HG02852 (cell line): ENCODE measurements around the gene RACGAP1.
"Not testable (repeated sequence)": the region's sequence is repeated elsewhere in the genome, so short reads cannot be mapped to it uniquely, and the experiment has no call there.

Experiments used
- ATAC-seq: cut with Tn5 transposase; IDR thresholded peaks from one replicate; pipeline ENCODE4 v1.9.1; 2021; ENCODE audit warnings: mild to moderate bottlenecking, moderate library complexity; ENCODE audit not compliant: unreplicated experiment

The RACGAP1 gene

DNA sequence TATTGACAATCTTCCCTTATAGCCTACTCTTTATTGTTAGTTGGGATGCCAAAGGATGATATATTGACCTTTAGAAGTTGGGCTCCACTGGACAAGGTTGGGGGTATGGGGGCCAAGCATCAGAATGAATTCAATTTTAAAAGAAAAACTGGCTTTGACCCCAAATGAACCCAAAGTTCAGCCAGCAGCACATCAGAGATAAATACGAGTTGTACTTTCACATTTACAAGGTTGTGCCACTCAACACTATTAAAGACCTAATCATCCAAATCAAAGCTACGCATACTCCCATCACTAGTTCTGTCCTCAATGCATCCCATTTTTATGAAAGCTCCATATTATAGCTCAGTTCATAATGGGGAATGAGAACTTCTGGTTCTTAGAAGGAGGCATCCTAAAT is 35.9 kb downstream of the RACGAP1 start:
- ATAC-seq = not testable (repeated sequence)

DNA sequence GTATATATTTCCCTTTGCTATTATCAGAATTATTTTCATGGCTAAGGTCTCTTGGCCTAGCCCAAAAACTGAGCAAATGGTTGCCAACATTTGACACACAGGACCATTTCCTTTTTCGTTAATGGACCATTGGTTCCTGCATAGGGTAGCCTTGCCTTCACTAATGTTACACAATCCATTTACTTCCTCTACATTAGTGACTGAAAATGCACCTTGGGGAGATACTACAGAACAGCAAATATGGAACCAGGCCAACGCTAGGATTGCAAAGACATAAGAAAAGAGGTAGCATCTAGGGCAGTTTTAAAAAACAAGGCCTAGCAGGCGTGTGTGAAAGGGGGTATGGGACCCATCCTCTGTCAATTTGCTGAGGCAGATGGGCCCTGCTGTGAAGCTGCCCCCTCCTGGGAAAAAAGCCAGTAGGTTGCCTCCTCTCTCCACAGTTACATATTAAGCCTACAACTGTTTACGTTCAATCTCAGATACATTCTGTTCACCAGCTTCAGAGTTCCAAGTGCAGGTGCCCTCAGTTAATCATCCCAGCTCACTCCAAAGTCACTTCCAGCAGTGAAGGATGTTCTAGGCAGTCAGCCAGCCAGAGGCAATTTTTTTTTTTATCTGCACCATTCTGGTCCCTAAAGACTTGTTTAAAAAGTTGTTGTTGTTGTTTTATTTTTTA is 37.5 kb downstream of the RACGAP1 start:
- no peak for ATAC-seq

DNA sequence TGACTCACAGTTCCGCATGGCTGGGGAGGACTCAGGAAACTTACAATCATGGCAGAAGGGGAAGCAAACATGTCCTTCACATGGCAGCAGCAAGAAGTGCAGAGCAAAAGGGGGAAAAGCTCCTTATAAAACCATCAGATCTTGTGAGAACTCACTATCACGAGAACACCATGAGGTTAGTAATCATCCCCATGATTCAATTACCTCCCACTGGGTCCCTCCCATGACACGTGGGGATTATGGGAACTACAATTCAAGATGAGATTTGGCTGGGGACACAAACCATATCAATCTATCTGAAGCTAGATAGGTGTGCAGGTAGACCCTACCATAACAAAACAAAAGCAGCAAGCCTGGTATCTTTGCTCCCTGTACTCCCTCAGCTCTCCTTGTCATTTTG is 38.8 kb downstream of the RACGAP1 start:
- ATAC-seq = not testable (repeated sequence)

GRCh38 chr12:49985981-49986380 is 39.3 kb downstream of the RACGAP1 start:
- no peak for ATAC-seq

DNA sequence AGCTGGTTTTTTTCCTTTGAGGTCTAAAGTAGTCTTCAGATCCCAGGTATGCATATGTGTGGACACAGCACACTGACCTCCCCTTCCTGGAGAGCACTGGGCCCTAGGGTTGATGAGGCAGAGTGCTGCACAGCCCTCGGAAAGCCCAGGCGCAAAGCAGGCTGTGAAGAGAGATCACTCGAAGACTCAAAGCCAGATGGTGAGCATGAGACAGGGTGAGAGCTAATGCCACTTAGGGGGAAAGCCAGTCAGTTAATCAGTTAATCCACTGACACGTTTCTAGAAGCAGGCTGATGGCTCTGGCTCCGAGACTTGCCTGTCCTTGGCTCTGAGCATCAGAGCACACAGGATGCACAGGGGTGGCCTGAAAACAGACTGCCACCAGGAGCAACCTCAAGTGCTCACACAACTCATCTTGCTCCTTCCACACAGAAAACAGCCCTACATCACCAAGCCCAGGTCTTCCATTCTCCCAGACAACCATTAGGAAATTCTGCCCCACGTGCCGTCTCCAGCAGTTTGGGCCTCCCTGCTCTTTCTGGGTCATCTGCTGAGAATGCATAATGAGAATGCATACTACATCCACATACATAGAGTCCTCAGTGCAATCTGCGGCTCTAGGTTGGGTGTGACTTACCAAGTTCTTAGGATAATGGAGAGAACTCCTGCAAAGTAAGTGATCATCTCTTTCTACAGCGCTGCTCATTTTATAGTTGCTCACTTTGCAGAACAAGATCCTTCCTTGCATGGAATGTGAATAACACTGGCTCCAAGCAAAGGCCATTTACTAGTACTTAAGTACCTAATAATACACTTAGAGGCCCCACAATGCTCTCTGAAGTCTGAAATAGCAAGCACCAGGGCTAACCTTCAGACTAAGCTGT is 40.6 kb downstream of the RACGAP1 start:
- no peak for ATAC-seq

GRCh38 chr12:49983892-49984291 is 41.4 kb downstream of the RACGAP1 start:
- ATAC-seq = no peak

DNA sequence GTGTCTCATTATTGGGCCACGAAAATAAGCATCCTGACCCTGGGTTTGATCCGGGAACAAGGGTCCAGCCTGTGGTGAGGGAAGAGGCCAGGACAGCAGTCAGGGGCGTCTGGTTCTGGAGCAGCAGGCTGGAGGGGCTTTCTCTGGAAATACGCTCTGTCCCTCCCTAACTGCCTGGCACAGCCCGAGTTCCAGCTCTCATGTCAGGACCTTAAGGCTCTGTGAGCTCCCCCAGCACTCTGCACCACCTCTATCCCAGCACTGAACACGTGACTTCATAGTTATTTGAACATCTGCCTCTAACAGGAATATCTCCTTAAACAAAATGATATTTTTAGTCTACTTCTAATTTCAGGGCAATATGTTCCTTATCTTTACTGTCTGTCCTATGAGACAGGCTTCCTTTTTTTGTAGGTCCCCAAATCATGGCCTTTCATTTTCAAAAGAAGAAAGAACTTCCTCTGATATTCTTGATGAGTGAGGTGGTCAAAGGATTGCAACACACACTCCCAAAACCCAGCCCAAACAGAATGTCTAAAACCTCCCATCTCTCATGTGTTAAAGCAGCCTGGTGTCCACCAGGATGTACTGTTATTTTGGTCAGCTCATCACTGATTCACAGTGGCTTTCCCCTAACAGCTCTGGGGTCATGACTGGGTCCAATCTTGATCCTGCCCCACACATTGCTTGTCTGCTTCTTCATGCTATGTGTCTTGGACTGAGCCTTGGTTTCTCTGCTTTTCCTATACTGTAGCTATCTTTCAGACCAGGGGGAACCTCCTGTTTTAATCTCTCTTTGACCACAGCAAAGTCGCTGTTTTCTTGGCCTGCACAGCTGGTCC is 42.8 kb downstream of the RACGAP1 start:
- ATAC-seq = no peak

DNA sequence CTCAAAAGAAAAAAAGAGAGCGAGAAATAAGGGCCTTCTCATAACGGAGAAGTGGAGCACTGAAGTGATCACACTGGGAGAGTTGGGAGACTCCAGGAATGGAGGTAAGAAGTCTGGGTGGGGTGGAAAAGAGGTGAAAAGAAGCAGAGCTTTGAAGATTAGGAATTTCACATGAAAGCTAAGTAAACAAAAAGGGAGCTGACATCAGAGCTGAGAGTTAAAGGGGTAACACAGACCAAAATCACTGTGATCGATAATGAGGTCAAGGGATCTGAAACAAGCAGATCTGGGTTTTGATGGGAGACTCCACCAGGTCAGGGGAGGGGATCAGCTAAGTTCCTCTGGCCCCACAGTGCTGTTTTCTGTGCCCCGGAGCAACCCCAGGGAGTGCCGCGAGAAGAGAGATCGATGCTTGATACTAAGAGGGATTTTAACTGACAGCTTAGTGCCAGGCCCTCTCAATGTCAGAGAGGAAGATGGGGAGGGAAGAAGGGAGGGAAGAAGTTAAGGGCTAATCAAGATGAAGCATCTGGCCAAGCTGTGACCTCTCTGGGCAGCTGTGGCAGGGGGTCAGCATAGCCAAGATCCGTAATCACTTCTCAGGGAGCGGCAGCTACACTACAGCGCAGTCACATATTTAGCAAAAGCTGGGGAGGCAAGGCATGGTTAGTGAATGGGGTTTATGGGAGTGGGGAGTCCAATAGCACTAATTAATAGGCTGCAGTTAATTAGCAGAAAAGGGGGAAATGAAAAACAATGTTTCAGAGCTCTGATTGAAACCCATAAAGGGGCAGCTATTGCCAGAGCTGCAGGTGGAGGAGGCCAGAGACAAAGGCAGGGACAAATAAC is 44.6 kb downstream of the RACGAP1 start:
- ATAC-seq = no peak

GRCh38 chr12:49979791-49980190 is 45.5 kb downstream of the RACGAP1 start:
- no peak for ATAC-seq

DNA sequence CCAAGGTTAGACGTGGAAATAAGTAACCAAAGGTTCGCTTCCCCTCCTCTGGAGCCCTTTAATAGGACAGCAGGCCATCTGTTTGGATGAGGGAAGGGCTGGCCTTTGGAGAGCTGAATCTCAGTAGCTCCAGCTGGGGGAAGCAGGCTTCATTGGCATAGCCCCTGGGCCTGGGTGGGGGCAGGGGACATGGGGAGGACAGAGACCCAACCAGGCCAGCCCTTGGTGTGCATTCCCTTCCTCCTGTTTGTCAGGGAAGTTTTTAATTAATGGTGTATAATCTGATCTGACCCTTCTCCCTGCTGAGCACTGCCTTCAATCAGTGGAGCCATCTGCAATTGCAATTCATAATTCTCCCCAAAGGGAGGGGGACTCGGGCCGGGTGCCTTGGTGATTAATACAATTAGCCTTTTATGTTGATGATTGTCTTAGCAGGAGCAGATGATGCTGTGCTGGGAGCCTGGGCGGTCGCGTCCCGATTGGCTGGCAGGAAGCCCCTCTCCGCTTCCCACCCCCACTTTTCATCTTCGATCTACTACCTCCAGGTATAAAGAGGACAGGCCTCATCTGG is 46.2 kb downstream of the RACGAP1 start:
- ATAC-seq = no peak

- ATAC-seq = no peak
These were observed 47.2 kb downstream of the RACGAP1 start for GRCh38 chr12:49978125-49978524.

DNA sequence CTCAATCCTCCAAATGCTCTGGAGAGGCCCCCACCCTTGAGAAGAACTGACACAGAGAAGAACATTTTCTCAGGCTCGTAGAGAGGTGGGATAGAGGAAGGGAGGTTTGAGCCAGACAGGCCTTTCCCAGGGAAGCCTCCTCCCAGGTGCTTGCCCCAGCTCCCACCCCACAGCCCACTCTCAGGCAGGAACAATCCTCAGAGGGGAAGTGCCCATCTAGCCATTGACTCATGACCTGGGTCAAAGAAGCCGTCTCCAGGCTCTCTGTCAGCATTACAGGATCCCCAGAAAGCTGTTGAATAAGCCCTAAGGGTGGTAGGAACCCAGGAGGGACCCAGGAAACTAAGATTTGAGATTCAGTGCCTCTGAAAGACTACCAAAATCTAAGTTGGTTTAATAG is 48.7 kb downstream of the RACGAP1 start:
- ATAC-seq = no peak

DNA sequence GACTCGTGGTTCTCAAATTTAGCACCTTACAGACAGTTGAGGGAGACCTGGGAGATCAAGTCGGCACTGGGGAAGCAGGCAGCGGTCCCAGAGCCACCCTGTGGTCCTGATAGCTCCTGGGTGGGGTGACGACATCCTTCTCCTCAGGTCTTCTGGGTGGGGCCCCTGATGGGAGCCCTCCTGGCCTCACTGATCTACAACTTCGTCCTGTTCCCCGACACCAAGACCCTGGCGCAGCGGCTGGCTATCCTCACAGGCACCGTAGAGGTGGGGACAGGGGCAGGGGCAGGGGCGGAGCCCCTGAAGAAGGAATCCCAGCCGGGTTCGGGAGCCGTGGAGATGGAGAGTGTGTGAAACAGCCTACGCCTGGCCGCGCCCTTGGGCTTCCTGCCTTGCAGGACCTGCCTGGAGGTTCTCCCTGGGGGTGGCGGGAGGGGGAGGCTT is 50.0 kb downstream of the RACGAP1 start:
- ATAC-seq = no peak

GRCh38 chr12:49974677-49975317 is 50.5 kb downstream of the RACGAP1 start:
- no peak for ATAC-seq

GRCh38 chr12:49974231-49974675 is 51.0 kb downstream of the RACGAP1 start:
- no peak for ATAC-seq

DNA sequence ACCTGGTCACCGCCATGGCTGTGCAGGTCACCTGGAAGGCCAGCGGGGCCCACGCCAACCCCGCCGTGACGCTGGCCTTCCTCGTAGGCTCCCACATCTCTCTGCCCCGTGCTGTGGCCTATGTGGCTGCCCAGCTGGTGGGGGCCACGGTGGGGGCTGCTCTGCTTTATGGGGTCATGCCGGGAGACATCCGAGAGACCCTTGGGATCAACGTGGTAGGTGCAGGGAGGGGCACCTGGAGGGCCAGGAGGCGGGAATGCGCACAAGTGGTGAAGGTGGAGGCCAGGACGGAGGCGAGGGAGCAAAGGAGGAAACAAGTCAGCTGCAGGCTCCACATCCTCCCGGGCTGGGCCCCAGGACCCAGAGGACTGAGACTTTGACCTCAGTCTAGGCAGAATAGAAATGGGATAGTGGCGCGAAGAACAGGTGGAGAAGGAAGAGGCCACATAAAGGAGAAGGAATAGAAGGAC is 51.9 kb downstream of the RACGAP1 start:
- ATAC-seq = no peak

- ATAC-seq = no peak
These were observed 52.5 kb downstream of the RACGAP1 start, which contains the start of gene AQP6 for GRCh38 chr12:49972641-49973360. Gene AQP6 (plus strand): TSS chr12:49972947. CDS start chr12:49973174, 227 bp downstream.

DNA sequence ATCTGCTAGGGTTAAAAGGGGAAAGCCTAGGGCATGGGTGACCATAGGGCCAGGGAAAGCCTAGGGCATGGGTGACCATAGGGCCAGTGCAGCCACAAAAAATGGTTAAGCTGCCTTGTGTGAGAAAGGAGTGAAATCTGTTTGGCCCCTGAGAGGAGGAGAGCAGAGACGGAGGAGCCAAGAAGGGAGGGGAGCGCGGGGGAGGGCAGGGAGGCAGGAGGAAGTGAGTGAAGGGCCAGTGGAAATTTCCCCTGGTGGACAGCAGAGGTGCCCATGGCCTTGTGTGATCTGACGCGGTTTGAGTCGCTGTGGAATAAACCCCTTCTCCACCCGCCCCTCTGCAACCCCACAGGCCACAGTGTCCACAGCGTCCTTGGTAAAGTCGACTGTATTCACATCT is 53.2 kb downstream of the RACGAP1 start:
- ATAC-seq = no peak

GRCh38 chr12:49971141-49971540 is 54.2 kb downstream of the RACGAP1 start:
- ATAC-seq = no peak
